Mucosa of descending colon (tissue), 3 donors: ENCODE data around the gene TMEM135. TPM values are rescaled to one million over a fixed set of nuclear protein-coding genes. Genes with fewer than 3 reads are reported as not detected.
"Not testable (repeated sequence)": the region's sequence is repeated elsewhere in the genome, so short reads cannot be mapped to it uniquely, and the experiment has no call there.

Source experiments
- ATAC-seq: fragments of 200-7000 bp; cut with Tn5 transposase; one replicate; pipeline ENCODE4 v1.9.1; 2020; ENCODE audit warnings: mild to moderate bottlenecking, moderate library complexity
- DNase-seq, 3 donors: peaks; one replicate each; pipeline ENCODE4 v3.0.0-alpha.2; 2020
- H3K36me3 ChIP-seq: fragments of 200-600 bp; one replicate; pipeline ENCODE4 v1.8.0; 2021; ENCODE audit warnings: low read depth, mild to moderate bottlenecking
- H3K4me1 ChIP-seq: fragments of 200-600 bp; one replicate; pipeline ENCODE4 v1.8.0; 2021; ENCODE audit warnings: low read depth, mild to moderate bottlenecking
- H3K4me3 ChIP-seq: fragments of 200-600 bp; one replicate; pipeline ENCODE4 v1.8.0; 2021; ENCODE audit warnings: mild to moderate bottlenecking
- H3K9me3 ChIP-seq: fragments of 200-600 bp; one replicate; pipeline ENCODE4 v1.8.0; 2021; ENCODE audit warnings: mild to moderate bottlenecking
- CTCF ChIP-seq: fragments of 200-600 bp; IDR thresholded peaks from one replicate; pipeline ENCODE4 v1.8.0; 2022; ENCODE audit warnings: antibody characterized with exemption, mild to moderate bottlenecking
- intact Hi-C, 2 donors: fragments of 100-400 bp; cut with DNase I in 1 of 2; cut with micrococcal nuclease in 1 of 2; formaldehyde crosslinking; loops; one replicate each; pipeline versions ENCODE4 v1.11.0 to v1.11.1; 2022; cut with DNase I, micrococcal nuclease
- total RNA-seq, 3 donors: library from RNA; stranded (reverse); fragmentation: NEBNext Ultra II Directional in 2 of 3; extraction: Animal tissue kit (Norgen Biotek cat#: 25700) in 2 of 3; gene quantifications; one replicate each; pipeline versions ENCODE4 v1.2.1 to v1.2.4, GENCODE V29; 2021 to 2023
- donor health status: DM: no; HTN: no; CAD: no; lungs with moderate emphysema.
- donor health status: DM: no; HTN: no; CAD: no.
- donor health status: DM: no; HTN: yes; CAD: no.

TMEM135 gene
- total RNA-seq, 3 donors from 2014 or later, result 32.8 to 37.6 (median 37.0) TPM

GRCh38 chr11:87141322-87141721 lies 103.6 kb downstream of the TMEM135 start:
- DNase-seq (no peak), ATAC-seq (no peak)
- TF ChIP-seq CTCF, result no peak
- Histone ChIP-seq H3K9me3 (peaks cover 9% of the 10 kb centered on the region), H3K36me3 (no peaks in the 10 kb centered on the region), H3K4me1 (no peaks in the 10 kb centered on the region), H3K4me3 (no peak overlapping the region)
- intact Hi-C loops, result no loop called here

- DNase-seq (no peak), ATAC-seq (no peak)
- Histone ChIP-seq H3K9me3 (peaks cover 9% of the 10 kb centered on the region), H3K4me3 (no peak overlapping the region), H3K4me1 (no peaks in the 10 kb centered on the region), H3K36me3 (no peaks in the 10 kb centered on the region)
- intact Hi-C loops, result no loop called here
- TF ChIP-seq CTCF, result no peak
Measured at GRCh38 chr11:87141980-87142514, 104.3 kb downstream of the TMEM135 start.

- no peak for TF ChIP-seq CTCF
Measured at GRCh38 chr11:87142594-87142993, 104.9 kb downstream of the TMEM135 start.

GRCh38 chr11:87143641-87144040 lies 105.9 kb downstream of the TMEM135 start:
- ATAC-seq (no peak), DNase-seq (no peak)
- no peak for TF ChIP-seq CTCF
- intact Hi-C loops, result no loop called here
- Histone ChIP-seq H3K9me3 (peaks cover 9% of the 10 kb centered on the region), H3K36me3 (no peaks in the 10 kb centered on the region), H3K4me3 (no peak overlapping the region), H3K4me1 (no peaks in the 10 kb centered on the region)

More at GRCh38 chr11:87142594-87142993, 104.9 kb downstream of the TMEM135 start:
- intact Hi-C loops, result no loop called here
- Histone ChIP-seq H3K4me1 (no peaks in the 10 kb centered on the region), H3K9me3 (peaks cover 9% of the 10 kb centered on the region), H3K4me3 (no peak overlapping the region), H3K36me3 (no peaks in the 10 kb centered on the region)
- ATAC-seq (no peak), DNase-seq (no peak)

GRCh38 chr11:87144252-87144651 lies 106.5 kb downstream of the TMEM135 start:
- Histone ChIP-seq H3K9me3 (peaks cover 5% of the 10 kb centered on the region), H3K4me3 (no peak overlapping the region), H3K4me1 (no peaks in the 10 kb centered on the region), H3K36me3 (no peaks in the 10 kb centered on the region)
- ATAC-seq, result no peak
- no peak for DNase-seq
- intact Hi-C loops, result no loop called here
- TF ChIP-seq CTCF, result no peak

- TF ChIP-seq CTCF, result no peak
- Histone ChIP-seq H3K4me3 (no peak overlapping the region), H3K36me3 (no peaks in the 10 kb centered on the region), H3K4me1 (no peaks in the 10 kb centered on the region), H3K9me3 (no peaks in the 10 kb centered on the region)
- intact Hi-C loops, result no loop called here
- DNase-seq (no peak), ATAC-seq (no peak)
Measured at GRCh38 chr11:87148749-87149148, 111.0 kb downstream of the TMEM135 start.

GRCh38 chr11:87149782-87150181 lies 112.0 kb downstream of the TMEM135 start:
- intact Hi-C loops, H3K4me3 ChIP-seq, ATAC-seq: not testable (repeated sequence)

More at GRCh38 chr11:87149782-87150181, 112.0 kb downstream of the TMEM135 start:
- not testable (repeated sequence) for H3K36me3 ChIP-seq, H3K9me3 ChIP-seq, DNase-seq, H3K4me1 ChIP-seq
